Loucy (cell line): ENCODE measurements around the gene ADAR.

Experiments used
- CTCF ChIP-seq: fragments of 200-600 bp; sonication (generic); conservative IDR thresholded peaks from 2 replicates; pipeline ENCODE4 v1.5.1; 2014; ENCODE audit warnings: mild to moderate bottlenecking, antibody characterized with exemption, low read length
- EZH2phosphoT487 ChIP-seq: fragments of 200-600 bp; IDR thresholded peaks from 2 replicates; pipeline ENCODE4 v1.6.1; 2018; ENCODE audit warnings: antibody characterized with exemption, mild to moderate bottlenecking, moderate library complexity, borderline replicate concordance

DNA sequence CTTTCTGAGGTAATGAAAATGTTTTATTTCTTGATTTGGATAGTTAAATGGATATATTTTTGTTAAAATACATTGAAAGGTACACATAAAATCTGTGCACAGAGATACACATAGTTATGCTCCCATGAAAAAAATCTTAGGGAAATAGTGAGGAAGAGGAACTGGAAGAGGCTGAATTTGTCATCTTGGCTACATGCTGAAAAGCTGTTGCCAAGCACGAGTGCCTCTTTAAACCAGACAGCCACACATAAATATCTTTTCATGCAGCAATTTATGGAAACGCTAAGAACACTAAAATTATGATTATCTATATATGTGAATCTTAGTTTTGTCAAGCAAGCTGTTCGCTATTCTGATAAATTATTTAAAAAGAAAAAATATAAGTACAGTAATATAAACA is 12.8 kb upstream of the ADAR start:
- TF ChIP-seq CTCF (no peak), EZH2phosphoT487 (no peak)
